ENCODE results near the gene SPAG9. TPM values are rescaled to one million over a fixed set of nuclear protein-coding genes. Genes with fewer than 3 reads are reported as not detected.

SPAG9 gene
- total and polyA plus RNA-seq, 8 donors = 105 to 147 (median 116) TPM

DNA sequence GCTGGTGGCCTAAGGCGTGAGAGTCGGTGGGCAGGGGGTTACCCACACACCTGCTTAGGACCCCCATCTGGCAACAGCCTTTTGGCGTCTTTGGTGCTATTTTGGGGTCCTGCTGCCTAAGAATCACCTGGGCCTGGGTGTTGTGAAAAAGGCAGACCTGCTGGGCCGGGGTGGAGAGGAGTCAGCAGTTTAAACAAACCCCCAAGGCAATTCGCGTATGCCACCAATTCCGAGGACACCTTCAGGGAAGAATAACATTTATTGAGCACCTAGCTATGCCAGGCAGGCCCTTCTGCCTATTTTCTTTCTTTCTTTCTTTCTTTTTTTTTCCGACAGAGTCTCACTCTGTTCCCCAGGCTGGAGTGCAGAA is 200.6 kb downstream of the SPAG9 start:
- H3K27me3 ChIP-seq = no peaks in the 10 kb centered on the region
- H3K4me1 ChIP-seq = peaks cover 0 to 36% of the 10 kb centered on the region in 2 donors
- no peaks in the 10 kb centered on the region for H3K9me3 ChIP-seq
- intact Hi-C loops (cut with DNase I) = no loop called here
- no peak for TF ChIP-seq CTCF (IDR thresholded peaks at IDR 0.05)
- no peak overlapping the region for H3K4me3 ChIP-seq
- no peak for DNase-seq
- peak overlapping the region in 1 of 2 donors; percentile 51 for H3K27ac ChIP-seq
- H3K36me3 ChIP-seq = no peaks in the 10 kb centered on the region
- no peak for ATAC-seq

- H3K4me1 ChIP-seq = peaks cover 0 to 36% of the 10 kb centered on the region in 2 donors
- intact Hi-C loops (cut with DNase I) = no loop called here
- H3K27me3 ChIP-seq = no peaks in the 10 kb centered on the region
- no peak overlapping the region for H3K4me3 ChIP-seq
- no peaks in the 10 kb centered on the region for H3K36me3 ChIP-seq
- H3K27ac ChIP-seq = peak overlapping the region in 1 of 2 donors; percentile 51
- DNase-seq = peak; percentile 59 to 93 (median 92)
- H3K9me3 ChIP-seq = no peaks in the 10 kb centered on the region
- TF ChIP-seq CTCF (IDR thresholded peaks at IDR 0.05) = peak in 1 of 2 donors; percentile 22
- ATAC-seq = peak; percentile 93
Measured at GRCh38 chr17:50919321-50920040, 201.2 kb downstream of the SPAG9 start.

DNA sequence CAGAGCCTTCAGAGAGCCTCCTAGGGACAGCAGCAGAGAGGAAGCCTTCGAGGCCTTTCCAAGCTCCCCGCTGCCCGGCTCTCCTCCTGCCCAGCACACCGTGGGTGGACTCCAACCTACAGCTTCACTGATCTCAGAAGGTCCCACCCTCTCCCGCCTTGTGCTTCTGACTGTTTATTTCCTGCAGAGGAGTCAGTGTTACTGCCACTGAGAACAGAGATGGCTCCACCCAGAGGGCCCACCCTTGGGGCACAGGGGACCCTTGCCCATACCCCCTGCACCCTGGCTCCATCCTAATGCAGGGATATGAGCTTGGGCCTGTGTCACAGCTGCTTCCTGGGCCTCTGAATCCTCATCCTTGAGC is 201.8 kb downstream of the SPAG9 start:
- DNase-seq = no peak
- TF ChIP-seq CTCF (IDR thresholded peaks at IDR 0.05) = no peak
- no peaks in the 10 kb centered on the region for H3K27me3 ChIP-seq
- H3K9me3 ChIP-seq = no peaks in the 10 kb centered on the region
- peaks cover 0 to 36% of the 10 kb centered on the region in 2 donors for H3K4me1 ChIP-seq
- no peak for ATAC-seq
- no peak overlapping the region for H3K4me3 ChIP-seq
- peak overlapping the region in 1 of 2 donors; percentile 51 for H3K27ac ChIP-seq
- H3K36me3 ChIP-seq = no peaks in the 10 kb centered on the region
- intact Hi-C loops (cut with DNase I) = no loop called here

DNA sequence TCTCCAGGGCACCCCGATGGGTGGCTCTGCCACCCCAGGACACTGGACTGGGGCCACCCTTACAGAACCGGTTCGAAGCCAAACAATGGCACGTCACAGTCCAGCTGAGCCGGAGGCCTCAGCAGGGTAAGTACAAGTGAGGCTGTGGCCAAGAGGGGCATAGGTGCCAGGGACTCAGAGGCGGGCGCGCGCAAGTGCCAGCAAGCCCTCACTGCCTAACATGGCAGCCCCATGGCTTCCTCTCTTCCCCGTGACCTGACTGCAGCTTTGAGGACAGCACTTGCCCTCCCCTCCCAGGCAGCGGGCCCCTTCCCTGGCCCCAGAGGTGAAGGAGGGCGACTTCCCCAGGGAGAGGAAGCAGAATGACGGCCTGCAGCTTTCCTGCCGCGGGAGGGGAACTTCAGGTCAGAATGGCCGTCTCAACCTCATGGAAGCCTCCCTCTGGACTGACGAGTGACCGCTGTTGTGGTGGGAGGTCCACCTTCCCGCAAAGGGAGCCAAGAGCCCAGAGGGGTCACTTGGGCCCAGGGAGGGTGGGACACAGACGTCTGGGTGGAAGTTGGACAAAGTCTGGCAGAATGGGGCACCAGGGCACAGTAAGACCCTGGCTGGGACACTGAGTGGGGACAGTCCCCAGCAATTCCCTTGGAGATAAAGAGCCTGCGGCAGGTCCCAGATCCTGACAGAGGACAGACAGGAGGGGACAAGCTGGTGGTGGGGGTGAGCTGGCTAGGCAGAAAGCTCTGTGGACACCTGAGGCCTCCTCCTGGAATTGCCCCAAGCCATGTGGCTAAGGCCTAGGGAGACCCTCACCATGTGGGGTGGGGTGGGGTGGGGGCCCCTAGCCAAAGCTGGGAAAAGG is 202.4 kb downstream of the SPAG9 start:
- Histone ChIP-seq H3K4me1 (peaks cover 0 to 36% of the 10 kb centered on the region in 2 donors), H3K36me3 (no peaks in the 10 kb centered on the region), H3K9me3 (no peaks in the 10 kb centered on the region), H3K27me3 (no peaks in the 10 kb centered on the region), H3K4me3 (no peak overlapping the region), H3K27ac (no peak overlapping the region)
- TF ChIP-seq CTCF (IDR thresholded peaks at IDR 0.05) = no peak
- ATAC-seq (no peak), DNase-seq (peak in 1 of 4 donors; percentile 32)
- intact Hi-C loops (cut with DNase I) = no loop called here

GRCh38 chr17:50917418-50917743 is 203.3 kb downstream of the SPAG9 start:
- intact Hi-C loops (cut with DNase I) = no loop called here
- TF ChIP-seq CTCF (IDR thresholded peaks at IDR 0.05) = no peak
- ATAC-seq = no peak
- Histone ChIP-seq H3K4me1 (peaks cover 0 to 36% of the 10 kb centered on the region in 2 donors), H3K36me3 (no peaks in the 10 kb centered on the region), H3K27me3 (no peaks in the 10 kb centered on the region), H3K4me3 (no peak overlapping the region), H3K9me3 (no peaks in the 10 kb centered on the region), H3K27ac (no peak overlapping the region)
- no peak for DNase-seq
